Pancreas (tissue), 10 donors: ENCODE measurements around the gene PRKCH. TPM values are rescaled to one million over a fixed set of nuclear protein-coding genes. Genes with fewer than 3 reads are reported as not detected.

ENCODE experiments used
- ATAC-seq, 4 donors: fragments of 200-7000 bp; cut with Tn5 transposase; one replicate each; pipeline versions ENCODE4 v1.8.0 to v1.9.1; 2020; ENCODE audit warnings: mild to moderate bottlenecking in 4 of 4, moderate library complexity in 4 of 4
- DNase-seq, 6 donors: peaks; one replicate each; pipeline ENCODE4 v3.0.0-alpha.2; 2020
- FAIRE-seq: peaks from 2 replicates; lab custom pipeline; 2012; peaks lifted over from hg19 to GRCh38; lab: Jason Lieb, UNC
- H3K27ac ChIP-seq, 4 donors: fragments of 200-600 bp; sonication (generic); 1 replicate in 3 of 4; 2 replicates in 1 of 4; pipeline versions ENCODE4 v1.5.0 to v1.8.0; 2020
- H3K27me3 ChIP-seq, 4 donors: fragments of 200-600 bp; one replicate each; pipeline ENCODE4 v1.8.0; 2021
- H3K36me3 ChIP-seq, 3 donors: fragments of 200-600 bp; sonication (generic) in 1 of 3; one replicate each; pipeline versions ENCODE4 v1.5.0 to v1.8.0; 2020 to 2021
- H3K4me1 ChIP-seq, 3 donors: fragments of 200-600 bp; one replicate each; pipeline ENCODE4 v1.8.0; 2021
- H3K4me3 ChIP-seq, 4 donors: fragments of 200-600 bp; sonication (generic) in 2 of 4; one replicate each; pipeline versions ENCODE4 v1.5.0 to v1.8.0; 2020 to 2021
- H3K9me3 ChIP-seq, 4 donors: fragments of 200-600 bp; one replicate each; pipeline ENCODE4 v1.8.0; 2021
- WGBS, 2 donors: extraction: QIAGEN DNeasy Blood & Tissue Kit; methylation state at CpG; one replicate each; pipeline ENCODE4 v1.1.7; 2013; 5-methylcytosine and 5-hydroxymethylcytosine counted together
- intact Hi-C, 3 donors: fragments of 100-400 bp; cut with DNase I; formaldehyde crosslinking; loops; one replicate each; pipeline versions ENCODE4 v1.11.1 to v1.14.2; 2022
- polyA plus RNA-seq, 2 donors: library from polyadenylated mRNA; stranded (reverse); fragments of 200-250 nt; gene quantifications; one replicate each; pipeline ENCODE4 v1.2.3, GENCODE V29; 2013
- total RNA-seq, 6 donors: library from RNA; stranded (reverse); fragmentation: NEBNext Ultra II Directional in 4 of 6; extraction: Animal tissue kit (Norgen Biotek cat#: 25700) in 4 of 6; gene quantifications; one replicate each; pipeline versions ENCODE4 v1.2.1 to v1.2.4, GENCODE V29; 2021 to 2023
- TF ChIP-seq, protein P1 (sequence below), 4 donors: fragments of 200-600 bp; sonication (generic) in 3 of 4; IDR thresholded peaks; one replicate each; pipeline versions ENCODE4 v1.5.0 to v1.8.0; 2021; ENCODE audit warnings: antibody characterized with exemption in 4 of 4
- donor health status: healthy with polysubstance abuse.
- donor health status: DM: no; HTN: no; CAD: no; lungs with moderate emphysema.
- donor health status: DM: no; HTN: no; CAD: no.
- donor health status: control.
- donor health status: control.
- donor health status: Bipolar disorder and iron deficiency.
- donor health status: DM: yes; HTN: yes; CAD: no.
- donor health status: DM: no; HTN: no; CAD: no.
- donor health status: DM: no; HTN: no; CAD: no.
- donor health status: DM: yes; HTN: yes; CAD: no.

Gene PRKCH
- total and polyA plus RNA-seq, 8 donors = 3.6 to 16.9 (median 8.9) TPM

DNA sequence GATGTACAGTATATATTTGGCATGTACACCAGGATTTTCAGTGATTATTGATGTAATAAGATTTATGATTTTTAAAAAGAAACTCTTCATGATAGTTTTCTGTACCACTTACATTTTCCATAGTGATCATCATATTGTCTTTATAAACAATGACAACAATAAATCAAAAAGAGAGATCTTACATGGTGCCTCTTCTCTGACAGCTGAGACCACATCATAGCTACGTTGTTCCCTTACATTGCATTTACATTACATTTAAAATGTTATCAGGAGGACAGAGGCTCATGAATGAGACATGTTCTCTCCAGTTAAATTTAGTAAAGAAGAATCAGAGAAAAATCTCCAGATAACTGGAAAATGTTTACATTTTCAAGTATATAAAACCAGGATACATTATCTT lies 112.4 kb downstream of the PRKCH start:
- Histone ChIP-seq H3K27ac (no peak overlapping the region), H3K4me3 (no peak overlapping the region), H3K4me1 (peaks cover 12 to 15% (median 13%) of the 10 kb centered on the region in 3 donors), H3K9me3 (no peaks in the 10 kb centered on the region), H3K36me3 (no peaks in the 10 kb centered on the region), H3K27me3 (no peaks in the 10 kb centered on the region)
- DNase-seq (no peak), ATAC-seq (no peak), FAIRE-seq (no peak)
- TF ChIP-seq, protein P1, sequence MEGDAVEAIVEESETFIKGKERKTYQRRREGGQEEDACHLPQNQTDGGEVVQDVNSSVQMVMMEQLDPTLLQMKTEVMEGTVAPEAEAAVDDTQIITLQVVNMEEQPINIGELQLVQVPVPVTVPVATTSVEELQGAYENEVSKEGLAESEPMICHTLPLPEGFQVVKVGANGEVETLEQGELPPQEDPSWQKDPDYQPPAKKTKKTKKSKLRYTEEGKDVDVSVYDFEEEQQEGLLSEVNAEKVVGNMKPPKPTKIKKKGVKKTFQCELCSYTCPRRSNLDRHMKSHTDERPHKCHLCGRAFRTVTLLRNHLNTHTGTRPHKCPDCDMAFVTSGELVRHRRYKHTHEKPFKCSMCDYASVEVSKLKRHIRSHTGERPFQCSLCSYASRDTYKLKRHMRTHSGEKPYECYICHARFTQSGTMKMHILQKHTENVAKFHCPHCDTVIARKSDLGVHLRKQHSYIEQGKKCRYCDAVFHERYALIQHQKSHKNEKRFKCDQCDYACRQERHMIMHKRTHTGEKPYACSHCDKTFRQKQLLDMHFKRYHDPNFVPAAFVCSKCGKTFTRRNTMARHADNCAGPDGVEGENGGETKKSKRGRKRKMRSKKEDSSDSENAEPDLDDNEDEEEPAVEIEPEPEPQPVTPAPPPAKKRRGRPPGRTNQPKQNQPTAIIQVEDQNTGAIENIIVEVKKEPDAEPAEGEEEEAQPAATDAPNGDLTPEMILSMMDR (IDR thresholded peaks at IDR 0.05) = no peak
- intact Hi-C loops = no loop called here
- 76 to 84% methylated on average over 1 of the region's 1 CpG for WGBS, 2 donors

DNA sequence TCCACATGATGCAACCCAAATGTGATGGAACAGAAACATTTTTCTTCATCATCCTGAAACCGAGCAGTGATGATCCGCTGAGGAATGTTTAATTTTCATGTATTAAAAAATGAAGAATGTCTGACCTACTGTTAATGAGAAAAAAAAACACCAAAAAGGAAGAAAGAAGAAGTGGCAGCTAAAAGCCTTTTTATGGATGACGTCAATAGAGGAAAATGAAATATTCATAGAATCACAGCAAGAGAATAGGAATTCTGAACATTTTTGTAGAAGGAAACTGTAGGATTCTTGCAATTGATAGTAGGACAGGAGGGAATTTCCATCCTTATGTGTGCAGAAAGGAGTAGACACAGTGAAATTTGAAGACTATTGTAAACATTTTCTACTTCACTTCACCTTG lies 112.9 kb downstream of the PRKCH start:
- TF ChIP-seq, protein P1 (IDR thresholded peaks at IDR 0.05) = no peak
- WGBS, 2 donors = 89 to 95% methylated on average over 3 of the region's 3 CpGs
- Histone ChIP-seq H3K36me3 (no peaks in the 10 kb centered on the region), H3K27me3 (no peaks in the 10 kb centered on the region), H3K9me3 (no peaks in the 10 kb centered on the region), H3K27ac (no peak overlapping the region), H3K4me1 (peaks cover 11 to 17% (median 12%) of the 10 kb centered on the region in 3 donors), H3K4me3 (no peak overlapping the region)
- no peak for FAIRE-seq
- intact Hi-C loops = no loop called here
- no peak for DNase-seq
- ATAC-seq = no peak

DNA sequence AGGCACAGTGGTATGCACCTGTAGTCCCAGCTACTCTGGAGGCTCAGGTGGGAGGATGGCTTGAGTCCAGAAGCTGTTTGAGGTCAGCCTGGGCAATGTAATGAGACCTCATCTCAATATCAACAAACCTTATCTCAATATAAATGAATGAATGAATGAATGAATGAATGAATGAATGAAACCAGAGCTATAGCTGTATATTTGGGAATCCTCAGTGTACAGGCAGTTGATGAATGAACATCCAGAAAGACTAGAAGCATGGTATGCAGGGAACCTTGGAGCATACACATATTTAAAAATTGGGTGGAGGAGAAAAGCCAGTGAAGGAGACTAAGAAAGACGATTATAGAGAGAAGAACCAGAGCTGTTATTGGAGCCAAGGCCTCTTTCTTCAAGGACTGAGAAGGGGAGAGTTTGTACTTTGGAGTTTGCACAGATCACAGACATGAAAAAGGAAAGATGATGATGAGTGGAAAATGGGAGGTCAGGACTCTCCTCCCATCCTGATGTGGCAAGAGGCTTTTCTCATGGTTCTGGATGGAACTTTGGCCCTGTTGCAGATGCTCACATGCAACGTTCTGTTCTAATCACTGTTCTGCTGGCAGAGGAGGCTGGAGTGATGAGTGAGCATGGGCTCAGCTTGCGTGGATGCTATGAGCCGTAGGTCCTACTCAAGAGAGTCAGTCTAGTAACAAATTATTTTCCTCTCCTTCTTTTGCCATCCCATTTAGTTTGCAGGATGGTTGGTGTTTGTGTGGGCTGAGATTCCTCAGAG lies 114.4 kb downstream of the PRKCH start:
- TF ChIP-seq, protein P1 (IDR thresholded peaks at IDR 0.05) = no peak
- Histone ChIP-seq H3K36me3 (no peaks in the 10 kb centered on the region), H3K27ac (no peak overlapping the region), H3K4me1 (peaks cover 12 to 17% (median 17%) of the 10 kb centered on the region in 3 donors), H3K27me3 (no peaks in the 10 kb centered on the region), H3K9me3 (no peaks in the 10 kb centered on the region), H3K4me3 (no peak overlapping the region)
- FAIRE-seq (no peak), DNase-seq (no peak), ATAC-seq (no peak)
- intact Hi-C loops = no loop called here
- 68 to 83% methylated on average over 4 of the region's 4 CpGs for WGBS, 2 donors

DNA sequence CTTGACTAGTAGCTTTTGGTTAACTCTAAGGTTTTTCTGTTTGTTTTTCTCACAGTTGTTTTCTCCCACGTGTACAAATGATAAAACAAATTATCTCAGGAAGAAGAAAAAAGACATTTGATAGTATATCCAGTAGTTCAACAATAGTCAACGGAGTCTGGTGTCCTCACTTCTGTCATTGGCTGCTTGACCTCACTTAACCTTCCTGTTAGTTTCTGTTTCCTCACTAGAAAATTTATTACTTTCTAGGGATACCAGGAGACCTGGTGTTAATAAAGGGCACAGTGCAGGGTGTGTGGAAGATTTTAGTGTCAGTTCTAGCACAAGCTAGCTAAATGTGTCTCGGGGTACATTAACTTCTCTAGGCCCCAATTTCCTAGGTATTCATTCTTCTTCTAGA lies 116.0 kb downstream of the PRKCH start:
- Histone ChIP-seq H3K4me1 (peaks cover 12 to 17% (median 17%) of the 10 kb centered on the region in 3 donors), H3K27me3 (no peaks in the 10 kb centered on the region), H3K4me3 (no peak overlapping the region), H3K27ac (no peak overlapping the region), H3K36me3 (no peaks in the 10 kb centered on the region), H3K9me3 (no peaks in the 10 kb centered on the region)
- TF ChIP-seq, protein P1 (IDR thresholded peaks at IDR 0.05) = no peak
- 38 to 39% methylated on average over 3 of the region's 3 CpGs for WGBS, 2 donors
- no peak for DNase-seq
- ATAC-seq = no peak
- intact Hi-C loops = no loop called here
- FAIRE-seq = no peak

DNA sequence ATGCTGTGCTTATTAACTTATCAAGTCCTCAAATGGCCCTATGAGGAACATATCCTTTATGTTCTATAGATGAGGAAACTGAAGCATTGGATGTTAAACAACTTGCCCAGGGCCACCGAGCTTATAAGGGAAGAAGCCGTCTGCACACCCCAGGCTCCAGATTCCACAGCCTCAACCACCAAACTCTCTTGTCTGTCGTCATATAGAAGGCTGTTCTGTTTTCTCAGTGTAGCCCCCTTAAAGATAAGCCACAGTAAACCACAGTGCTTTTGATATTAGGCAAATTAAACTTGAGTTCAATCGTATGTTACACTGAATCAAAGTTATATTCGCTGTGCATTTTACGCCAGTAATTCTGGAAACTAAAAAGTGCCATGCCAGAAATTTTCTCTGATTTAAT lies 116.7 kb downstream of the PRKCH start:
- ATAC-seq (no peak), DNase-seq (no peak), FAIRE-seq (no peak)
- TF ChIP-seq, protein P1 (IDR thresholded peaks at IDR 0.05) = no peak
- Histone ChIP-seq H3K36me3 (no peaks in the 10 kb centered on the region), H3K27ac (peak overlapping the region in 3 of 4 donors; percentile 34 to 62 (median 58)), H3K27me3 (no peaks in the 10 kb centered on the region), H3K4me3 (no peak overlapping the region), H3K4me1 (peaks cover 11 to 17% (median 17%) of the 10 kb centered on the region in 3 donors), H3K9me3 (no peaks in the 10 kb centered on the region)
- intact Hi-C loops = no loop called here
- 88 to 92% methylated on average over 6 of the region's 6 CpGs for WGBS, 2 donors
